Bronchial epithelial cell (primary cell): ENCODE measurements around the gene KLK7. TPM values are rescaled to one million over a fixed set of nuclear protein-coding genes. Genes with fewer than 3 reads are reported as not detected.

Source experiments
- DNase-seq: peaks from one replicate; pipeline ENCODE4 v3.0.0-alpha.2; 2010; ENCODE audit warnings: low read depth
- FAIRE-seq: peaks from 2 replicates; lab custom pipeline; 2011; peaks lifted over from hg19 to GRCh38; lab: Jason Lieb, UNC
- H3K27me3 ChIP-seq: 2 replicates; pipeline ENCODE4 v1.5.1; 2011; ENCODE audit warnings: low read length; ENCODE audit not compliant: control insufficient read depth, insufficient read depth
- H3K36me3 ChIP-seq: 2 replicates; pipeline ENCODE4 v1.5.1; 2011; ENCODE audit warnings: low read length; ENCODE audit not compliant: control insufficient read depth, insufficient read depth
- H3K4me3 ChIP-seq: 2 replicates; pipeline ENCODE4 v1.5.1; 2011; ENCODE audit warnings: mild to moderate bottlenecking, low read depth, low read length, control low read depth
- CTCF ChIP-seq: IDR thresholded peaks from 2 replicates; pipeline ENCODE4 v1.5.1; 2011; ENCODE audit warnings: mild to moderate bottlenecking, moderate library complexity, low read length, control low read depth, inconsistent platforms; ENCODE audit not compliant: insufficient read depth, severe bottlenecking
- total RNA-seq: library from RNA; depleted of rRNA; stranded (reverse); fragments of >200 nt; gene quantifications from 2 replicates; pipeline ENCODE4 v1.2.1, GENCODE V29; 2014

The KLK7 gene
- total RNA-seq, 1 donor from 2014 or later: 3.9 TPM

DNA sequence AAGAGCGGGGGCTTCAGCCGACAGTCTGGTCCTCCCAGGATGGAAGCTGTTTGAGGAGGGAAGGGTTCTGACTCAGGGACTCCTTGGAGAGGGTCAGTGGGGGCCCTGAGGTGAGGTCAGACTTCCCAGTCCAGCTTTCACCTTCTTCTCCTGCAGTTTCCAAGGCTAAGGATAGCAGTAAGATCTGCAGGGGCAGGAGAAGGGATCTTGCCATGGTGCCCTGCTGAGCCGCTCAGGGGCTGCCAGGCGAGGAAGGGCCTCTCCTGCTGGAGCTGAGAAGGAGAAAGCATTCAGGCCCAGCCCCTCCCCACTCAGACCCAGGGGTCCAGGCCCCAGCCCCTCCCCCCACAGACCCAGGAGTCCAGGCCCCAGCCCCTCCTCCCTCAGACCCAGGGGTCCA is 1.5 kb downstream of the KLK7 start:
- no peak for FAIRE-seq

GRCh38 chr19:50981587-50982146 is 2.0 kb downstream of the KLK7 start:
- Histone ChIP-seq H3K27me3 (peaks cover 8% of the 10 kb centered on the region), H3K4me3 (no peak overlapping the region), H3K36me3 (no peaks in the 10 kb centered on the region)
- FAIRE-seq (no peak), DNase-seq (no peak)
- no peak for TF ChIP-seq CTCF

More for the DNA sequence above, 1.5 kb downstream of the KLK7 start:
- Histone ChIP-seq H3K36me3 (no peaks in the 10 kb centered on the region), H3K4me3 (no peak overlapping the region), H3K27me3 (peaks cover 8% of the 10 kb centered on the region)
- DNase-seq: no peak
- TF ChIP-seq CTCF: no peak

GRCh38 chr19:50980208-50980607 is 3.5 kb downstream of the KLK7 start:
- Histone ChIP-seq H3K36me3 (no peaks in the 10 kb centered on the region), H3K4me3 (no peak overlapping the region), H3K27me3 (peaks cover 8% of the 10 kb centered on the region)
- TF ChIP-seq CTCF: no peak
- FAIRE-seq (no peak), DNase-seq (no peak)

GRCh38 chr19:50979758-50980157 is 4.0 kb downstream of the KLK7 start:
- no peak for FAIRE-seq
- no peak for TF ChIP-seq CTCF
- peaks cover 8% of the 10 kb centered on the region for H3K27me3 ChIP-seq
- H3K4me3 ChIP-seq: no peak overlapping the region
- no peaks in the 10 kb centered on the region for H3K36me3 ChIP-seq
- no peak for DNase-seq

GRCh38 chr19:50978772-50979390 is 4.8 kb downstream of the KLK7 start:
- DNase-seq (peak; percentile 27), FAIRE-seq (no peak)
- Histone ChIP-seq H3K36me3 (no peaks in the 10 kb centered on the region), H3K4me3 (no peak overlapping the region), H3K27me3 (peaks cover 6% of the 10 kb centered on the region)
- no peak for TF ChIP-seq CTCF
